ENCODE data around the gene DCUN1D2.

- no peak for TF ChIP-seq RELA (IDR thresholded peaks at IDR 0.05; ENCODE audit: borderline replicate concordance, partially characterized antibody)
- no peak for TF ChIP-seq CTCF (IDR thresholded peaks at IDR 0.05 in 2 of 3, conservative IDR thresholded peaks at IDR 0.05 in 1 of 3; ENCODE audit: control insufficient read depth in 2 of 3, extremely low read depth in 1 of 3, insufficient read depth in 1 of 3, low read depth in 3 of 3, low read length in 3 of 3)
These were observed 1.5 kb upstream of the DCUN1D2 start for GRCh38 chr13:113491982-113492381.
